HG02973 (cell line): Measurements from ENCODE around the gene MALRD1.

Source experiments
- ATAC-seq: cut with Tn5 transposase; IDR thresholded peaks from one replicate; pipeline ENCODE4 v1.9.1; 2021; ENCODE audit warnings: moderate library complexity; ENCODE audit not compliant: unreplicated experiment

MALRD1 gene

DNA sequence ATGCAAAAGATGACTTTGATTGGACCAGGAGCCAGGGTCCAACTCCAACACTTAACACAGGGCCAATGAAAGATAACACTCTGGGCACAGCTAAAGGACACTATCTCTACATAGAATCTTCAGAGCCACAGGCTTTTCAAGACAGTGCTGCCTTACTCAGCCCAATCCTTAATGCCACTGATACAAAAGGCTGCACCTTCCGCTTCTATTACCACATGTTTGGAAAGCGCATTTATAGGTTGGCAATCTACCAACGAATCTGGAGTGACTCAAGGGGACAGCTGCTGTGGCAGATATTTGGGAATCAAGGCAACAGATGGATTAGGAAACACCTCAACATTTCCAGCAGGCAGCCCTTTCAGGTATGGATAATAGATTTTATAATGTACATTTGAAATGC, 160.7 kb downstream of the MALRD1 start:
- ATAC-seq, result no peak

DNA sequence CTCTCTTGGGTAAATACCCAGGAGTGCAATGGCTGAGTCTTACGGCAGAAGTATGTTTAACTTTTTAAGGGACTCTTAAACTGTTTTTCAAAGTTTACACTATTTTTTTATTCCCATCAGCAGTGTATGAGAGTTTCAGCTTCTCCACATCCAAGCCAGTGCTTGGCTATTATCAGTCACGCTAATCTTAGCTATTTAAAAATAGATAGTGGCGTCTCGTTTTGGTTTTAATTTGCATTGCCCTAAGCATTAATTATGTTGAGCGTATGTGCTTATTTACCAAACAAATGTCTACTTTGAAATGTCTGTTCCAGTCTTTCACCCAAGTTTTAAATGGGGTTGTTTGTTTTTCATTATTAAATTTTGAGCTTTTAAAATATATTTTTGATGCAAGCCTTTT, 164.0 kb downstream of the MALRD1 start:
- ATAC-seq, result no peak

DNA sequence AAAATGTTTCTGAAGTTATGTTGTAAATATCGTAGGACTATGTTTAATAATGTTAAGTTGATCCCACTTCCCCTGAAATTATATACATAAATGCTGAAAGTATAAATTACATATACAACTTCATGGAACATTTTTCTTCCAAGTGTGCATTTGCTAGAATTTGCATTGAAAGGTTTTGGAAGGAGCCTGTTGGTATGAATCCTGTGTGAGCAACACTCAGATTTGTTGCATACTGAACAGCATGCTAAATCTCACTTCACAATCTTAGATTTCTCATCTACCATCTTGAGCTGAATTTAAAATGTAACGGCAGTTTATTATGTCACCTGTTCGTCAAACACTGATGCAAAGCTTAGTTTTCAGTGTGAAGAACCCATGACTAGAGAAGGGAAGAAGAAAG, 172.6 kb downstream of the MALRD1 start:
- ATAC-seq, result no peak

DNA sequence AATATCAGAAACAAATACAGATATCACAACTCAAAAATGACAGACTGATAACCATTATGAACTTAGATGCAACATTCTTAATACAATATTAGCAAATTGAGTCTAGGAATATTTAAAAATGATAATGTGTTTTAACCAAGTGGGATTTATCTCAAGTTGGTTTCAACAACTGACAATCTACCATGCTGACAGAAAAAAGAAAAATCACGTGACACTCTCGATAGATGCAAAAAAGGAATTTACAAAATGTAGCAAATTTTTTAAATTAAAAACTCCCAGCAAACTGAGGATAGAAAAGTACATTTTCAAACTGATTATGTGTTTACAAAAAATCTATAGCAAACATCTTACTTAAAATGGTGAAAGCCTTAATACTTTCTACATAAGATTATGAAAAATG, 177.4 kb downstream of the MALRD1 start:
- ATAC-seq, result no peak

- ATAC-seq, result no peak
These were observed 182.4 kb downstream of the MALRD1 start for GRCh38 chr10:19231034-19231433.

DNA sequence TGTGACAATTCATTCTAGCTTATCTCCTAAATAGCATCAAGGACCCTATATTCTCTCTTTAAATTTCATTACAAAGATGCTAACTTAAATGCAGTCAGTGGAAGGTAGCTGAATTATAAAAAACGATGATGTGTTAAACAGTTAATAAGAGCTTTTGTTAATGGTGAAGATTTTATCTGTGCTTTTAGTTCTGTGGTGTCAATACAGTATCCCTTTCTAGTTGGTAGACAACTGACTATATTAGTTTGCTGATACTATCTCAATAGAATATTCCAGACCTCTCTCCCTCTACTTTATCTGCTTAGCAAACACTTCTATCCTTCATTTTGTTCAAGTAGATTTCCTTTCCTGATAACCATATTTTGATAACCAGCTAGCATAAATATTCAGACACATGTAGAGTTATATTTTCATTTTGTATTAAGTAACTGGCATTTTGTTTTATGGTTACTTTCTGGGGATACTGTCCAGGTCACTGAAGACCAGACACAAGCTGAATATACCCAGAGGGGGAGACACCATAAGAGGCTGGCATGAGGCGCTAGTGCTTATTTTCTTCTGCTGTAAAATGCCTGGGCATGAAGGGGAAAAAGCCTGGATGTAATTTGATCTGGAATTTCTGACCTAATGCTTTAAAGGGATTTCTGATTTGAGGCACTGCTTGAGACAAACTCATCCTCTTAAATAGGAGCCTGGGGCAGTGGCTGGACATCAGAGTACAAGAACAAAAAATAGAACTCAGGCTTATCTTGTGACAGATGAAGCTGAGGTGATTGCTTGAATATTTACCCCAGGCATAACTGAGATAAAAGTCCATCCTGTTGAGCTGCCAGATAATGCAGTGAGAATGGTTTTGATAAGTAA, 197.5 kb downstream of the MALRD1 start:
- no peak for ATAC-seq

- ATAC-seq, result no peak
These were observed 199.2 kb downstream of the MALRD1 start for GRCh38 chr10:19247843-19248242.

DNA sequence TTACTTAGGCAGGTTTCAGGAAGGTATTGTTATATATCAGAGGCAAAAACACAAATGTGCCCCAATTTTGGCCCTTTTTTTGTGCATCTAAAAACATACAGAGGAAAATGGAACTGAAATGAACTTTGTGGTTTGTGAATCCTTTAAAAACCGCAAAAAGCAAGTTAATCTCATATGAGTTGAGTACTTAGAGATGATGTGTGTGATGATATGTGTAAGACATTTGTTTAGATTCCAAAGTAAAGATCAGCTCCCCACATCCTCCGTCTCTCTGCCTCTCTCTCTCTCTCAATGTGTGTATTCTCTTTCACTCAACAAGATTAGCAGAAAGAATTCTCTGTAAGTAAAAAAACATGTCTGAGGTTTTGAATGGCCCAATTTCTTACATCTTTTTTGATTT, 201.9 kb downstream of the MALRD1 start:
- no peak for ATAC-seq

DNA sequence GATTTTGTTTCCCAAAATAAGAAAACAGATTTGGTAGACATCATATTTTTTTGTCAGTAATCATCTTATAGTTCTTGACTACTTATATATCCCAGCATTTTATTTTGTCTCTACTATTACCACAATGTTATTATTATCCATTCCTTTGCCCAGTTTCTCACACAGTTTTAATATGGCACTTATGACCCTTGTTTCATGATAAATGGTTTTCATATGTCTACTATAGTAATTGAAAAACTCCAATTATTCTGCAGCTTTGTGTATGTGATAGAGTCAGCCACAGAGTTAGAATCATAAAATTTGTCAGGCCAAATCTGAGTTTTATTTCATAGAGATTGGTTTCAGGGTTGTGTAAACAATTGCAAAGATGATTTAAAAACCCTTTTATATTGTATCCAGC, 203.9 kb downstream of the MALRD1 start:
- ATAC-seq, result no peak

DNA sequence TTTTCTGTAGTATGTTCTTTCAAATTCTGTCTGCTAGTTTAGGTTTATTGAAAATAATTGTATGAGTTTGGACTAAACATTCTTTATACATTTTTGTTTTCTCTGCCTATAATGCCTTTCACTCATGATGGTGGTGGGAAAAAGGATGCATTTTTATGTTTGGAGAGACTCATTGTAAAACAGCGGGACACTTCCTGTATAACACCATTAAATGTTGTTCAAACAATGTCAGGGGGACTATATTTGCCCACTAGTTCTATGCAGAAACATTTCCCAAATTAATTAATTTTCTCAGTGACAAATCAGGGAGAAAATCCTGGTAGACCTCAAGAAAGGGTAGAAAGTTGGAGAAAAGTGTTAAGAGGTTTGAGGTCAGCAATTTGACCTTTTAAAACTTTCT, 207.7 kb downstream of the MALRD1 start:
- no peak for ATAC-seq

DNA sequence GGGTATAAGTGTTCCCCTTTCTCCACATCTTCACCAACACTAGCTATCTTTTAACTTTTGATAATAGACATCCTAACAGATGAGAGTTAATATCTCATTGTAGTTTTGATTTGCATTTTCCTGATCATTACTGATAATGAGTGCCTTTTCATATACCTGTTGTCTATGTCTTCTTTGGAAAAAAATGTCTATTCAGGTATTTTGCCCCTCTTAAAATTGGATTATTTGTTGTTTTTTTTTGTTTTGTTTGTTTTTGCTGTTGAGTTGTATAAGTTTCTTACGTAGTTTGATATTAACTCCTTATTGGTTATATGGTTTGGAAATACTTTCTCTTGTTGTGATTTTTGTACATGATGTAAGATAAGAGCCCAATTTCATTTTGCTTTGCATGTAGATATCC, 214.7 kb downstream of the MALRD1 start:
- no peak for ATAC-seq

DNA sequence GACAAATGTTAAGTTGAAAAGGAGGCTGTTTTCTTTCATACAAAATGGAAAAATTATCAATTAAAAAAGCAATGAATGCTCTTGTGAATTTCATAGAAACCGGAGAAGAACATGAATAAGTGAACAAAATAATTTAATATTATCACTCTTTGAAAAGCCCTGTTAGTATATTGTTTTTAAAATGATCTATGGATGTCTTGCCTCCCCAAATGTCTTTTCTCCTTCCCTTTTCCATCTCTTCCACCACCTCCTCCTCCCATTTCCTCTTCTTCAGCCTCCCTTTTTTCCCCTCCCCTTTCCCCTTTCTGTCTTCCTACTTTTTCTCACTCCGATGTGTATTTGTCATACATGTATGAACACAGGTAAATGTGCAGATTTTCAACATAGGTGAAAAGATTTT, 234.7 kb downstream of the MALRD1 start:
- ATAC-seq, result no peak

- ATAC-seq, result no peak
These were observed 235.2 kb downstream of the MALRD1 start for GRCh38 chr10:19283786-19284185.

- no peak for ATAC-seq
These were observed 242.2 kb downstream of the MALRD1 start for GRCh38 chr10:19290770-19291169.

- ATAC-seq, result no peak
These were observed 245.6 kb downstream of the MALRD1 start for GRCh38 chr10:19294233-19294632.

DNA sequence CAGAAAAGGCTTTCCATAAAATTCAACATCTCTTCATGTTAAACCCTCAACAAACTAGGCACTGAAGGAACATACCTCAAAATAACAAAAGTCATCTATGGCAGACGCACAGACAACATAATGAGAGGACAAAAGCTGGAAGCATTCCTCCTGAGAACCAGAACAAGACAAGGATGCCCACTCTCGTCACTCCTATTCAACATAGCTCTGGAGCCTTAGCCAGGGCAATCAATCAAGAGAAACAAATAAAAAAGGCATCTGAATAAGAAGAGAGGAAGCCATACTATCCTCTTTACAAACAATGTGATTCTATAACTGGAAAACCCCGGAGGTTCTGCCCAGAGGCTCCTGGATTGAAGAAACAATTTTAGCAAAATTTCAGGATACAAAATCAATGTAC, 251.0 kb downstream of the MALRD1 start:
- ATAC-seq, result no peak

DNA sequence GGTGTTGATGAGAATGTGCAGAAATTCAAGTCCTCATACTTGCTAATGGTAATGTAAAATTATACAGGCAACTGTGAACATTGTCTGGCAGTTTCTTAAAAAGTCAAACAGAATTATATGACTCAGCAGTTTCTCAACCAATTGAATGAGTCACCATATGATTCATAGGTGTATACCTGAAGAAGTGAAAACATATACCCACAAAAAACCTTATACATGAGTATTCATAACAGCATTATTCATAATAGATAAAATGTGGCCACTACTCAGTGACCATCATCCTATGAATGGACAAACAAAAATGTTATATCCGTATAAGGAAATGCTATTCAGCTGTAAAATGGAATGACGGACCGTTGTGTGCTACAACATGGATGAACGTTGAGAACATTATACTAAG, 253.5 kb downstream of the MALRD1 start:
- ATAC-seq, result no peak

- no peak for ATAC-seq
These were observed 261.5 kb downstream of the MALRD1 start for GRCh38 chr10:19310066-19310465.

DNA sequence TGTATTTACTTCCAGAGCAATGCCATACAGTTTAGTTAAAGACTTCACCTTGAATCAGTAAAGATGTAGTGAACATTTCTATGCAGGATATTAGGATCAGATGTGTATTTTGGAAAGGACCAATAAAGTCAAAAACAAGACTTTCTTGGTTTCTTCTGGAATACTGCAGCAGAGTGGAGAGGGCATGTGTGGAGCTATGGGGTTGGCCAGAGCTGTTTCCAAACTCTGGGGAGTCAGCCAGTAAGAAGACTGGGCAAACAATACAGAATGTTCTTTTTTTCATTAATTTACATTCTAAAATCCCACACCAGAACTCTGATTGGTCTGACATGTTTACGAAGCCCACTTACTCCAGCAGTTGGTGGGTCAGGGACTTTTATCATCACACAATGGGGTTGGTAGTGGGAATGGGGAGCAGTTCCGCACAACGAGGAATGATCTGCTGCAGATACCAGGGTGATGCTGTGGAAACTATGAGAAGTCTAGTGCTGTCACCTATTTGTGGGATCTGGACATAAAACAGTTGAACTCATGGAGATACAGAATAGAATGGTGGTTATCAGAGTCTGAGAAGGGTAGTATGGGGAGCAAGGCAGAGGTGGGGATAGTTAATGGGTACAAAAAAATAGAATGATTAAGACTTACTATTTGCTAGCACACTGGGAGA, 267.7 kb downstream of the MALRD1 start:
- no peak for ATAC-seq

DNA sequence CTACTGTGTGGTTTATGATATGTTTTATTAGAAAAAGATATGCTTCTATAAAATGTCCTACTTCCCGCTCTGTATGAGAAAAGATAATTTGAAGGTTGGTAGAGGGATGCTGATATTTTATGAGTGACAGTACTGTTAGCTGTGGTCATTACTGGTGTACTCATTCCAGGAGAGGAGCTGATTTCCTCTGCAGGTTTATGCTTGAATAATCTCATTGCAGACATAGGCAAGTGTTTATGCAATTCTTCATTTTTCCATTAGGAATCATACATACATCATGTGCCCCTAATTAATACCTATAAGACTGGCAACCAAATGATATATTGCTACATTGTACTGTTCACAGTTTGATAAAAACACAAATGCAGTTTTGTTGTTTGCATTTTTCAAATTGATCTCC, 269.4 kb downstream of the MALRD1 start:
- no peak for ATAC-seq

GRCh38 chr10:19325581-19325980, 277.0 kb downstream of the MALRD1 start:
- no peak for ATAC-seq

DNA sequence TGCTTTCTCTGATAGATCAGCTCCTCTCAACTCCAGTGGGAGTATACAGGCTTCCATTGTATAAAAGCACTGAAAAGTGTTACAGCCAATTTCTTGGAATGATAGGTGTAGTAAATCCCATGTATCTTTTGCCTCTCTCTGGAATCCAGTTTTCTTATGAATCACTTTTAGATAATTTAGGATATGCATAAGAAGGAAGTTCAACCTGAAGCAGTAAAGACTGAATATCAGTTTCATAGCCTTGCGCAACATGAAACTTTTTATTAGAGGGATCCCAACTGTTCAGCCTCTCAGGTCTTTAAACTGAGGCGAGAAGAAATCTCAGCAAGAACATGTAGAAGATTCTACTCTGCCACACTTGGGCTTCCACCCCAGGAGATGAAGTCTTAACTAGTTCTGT, 280.0 kb downstream of the MALRD1 start:
- no peak for ATAC-seq

DNA sequence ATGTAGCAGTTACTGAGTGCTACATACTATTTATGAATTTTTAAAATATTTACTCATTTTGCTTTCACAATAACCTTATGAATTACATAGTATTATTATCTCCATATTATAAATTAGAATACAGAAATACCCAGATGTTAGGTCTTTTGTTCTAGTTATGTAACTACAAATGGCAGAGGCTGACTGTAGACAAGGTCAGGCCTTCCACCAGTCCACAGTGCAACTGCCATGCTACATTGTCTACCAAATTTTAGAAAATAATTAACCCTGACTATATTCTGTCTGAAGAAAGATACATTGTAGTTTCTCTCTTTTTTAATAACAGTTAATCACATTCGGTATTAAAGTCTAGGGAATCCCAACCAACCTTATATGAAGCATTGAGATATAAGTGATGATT, 280.9 kb downstream of the MALRD1 start:
- no peak for ATAC-seq
